Midbrain (tissue), 1 donor: Measurements from ENCODE around the gene GCC2.
"Not testable (repeated sequence)": the region's sequence is repeated elsewhere in the genome, so short reads cannot be mapped to it uniquely, and the experiment has no call there.

ENCODE experiments used
- DNase-seq: peaks from one replicate; lab custom pipeline; 2025; lab: John Stamatoyannopoulos, UW

The GCC2 gene

DNA sequence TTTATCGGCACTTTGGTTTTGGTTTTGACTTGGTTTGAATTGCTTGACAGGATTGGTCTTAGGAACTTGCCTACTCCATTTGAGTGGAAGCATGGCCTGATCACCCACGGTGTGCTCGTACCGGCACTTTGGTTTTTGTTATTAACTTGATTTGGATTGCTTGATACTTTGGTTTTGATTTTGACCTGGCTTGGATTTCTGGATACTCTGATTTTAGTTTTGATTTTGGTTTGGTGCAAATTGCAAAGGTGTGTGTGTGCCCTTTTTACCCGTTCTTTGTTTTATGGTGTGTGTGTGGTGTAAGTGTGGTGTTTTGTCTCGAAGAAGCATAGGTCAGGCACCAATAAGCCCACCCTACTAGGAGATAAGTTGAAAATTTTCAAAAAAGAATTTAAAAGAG is 75.7 kb downstream of the GCC2 start:
- not testable (repeated sequence) for DNase-seq

DNA sequence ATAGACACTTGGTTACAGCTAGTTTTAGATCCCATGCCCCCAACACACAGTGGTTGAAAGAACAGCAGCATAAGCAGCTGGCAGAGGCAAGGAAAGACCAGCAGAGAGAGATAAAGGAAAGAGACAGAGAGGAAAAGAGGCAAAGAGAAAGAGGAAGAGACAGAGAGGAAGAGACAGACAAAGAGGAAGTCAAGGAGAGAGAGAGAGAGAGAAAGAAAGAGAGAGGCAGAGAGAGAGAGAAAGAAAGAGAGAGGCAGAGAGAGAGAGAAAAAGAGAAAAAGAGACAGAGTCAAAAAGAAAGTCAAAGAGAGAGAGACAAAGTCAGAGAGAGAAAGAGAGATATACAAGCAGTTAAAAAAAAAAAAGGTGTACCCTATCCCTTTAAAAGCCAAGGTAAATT is 76.3 kb downstream of the GCC2 start:
- DNase-seq: not testable (repeated sequence)

GRCh38 chr2:108531674-108532055 is 82.7 kb downstream of the GCC2 start:
- no peak for DNase-seq

DNA sequence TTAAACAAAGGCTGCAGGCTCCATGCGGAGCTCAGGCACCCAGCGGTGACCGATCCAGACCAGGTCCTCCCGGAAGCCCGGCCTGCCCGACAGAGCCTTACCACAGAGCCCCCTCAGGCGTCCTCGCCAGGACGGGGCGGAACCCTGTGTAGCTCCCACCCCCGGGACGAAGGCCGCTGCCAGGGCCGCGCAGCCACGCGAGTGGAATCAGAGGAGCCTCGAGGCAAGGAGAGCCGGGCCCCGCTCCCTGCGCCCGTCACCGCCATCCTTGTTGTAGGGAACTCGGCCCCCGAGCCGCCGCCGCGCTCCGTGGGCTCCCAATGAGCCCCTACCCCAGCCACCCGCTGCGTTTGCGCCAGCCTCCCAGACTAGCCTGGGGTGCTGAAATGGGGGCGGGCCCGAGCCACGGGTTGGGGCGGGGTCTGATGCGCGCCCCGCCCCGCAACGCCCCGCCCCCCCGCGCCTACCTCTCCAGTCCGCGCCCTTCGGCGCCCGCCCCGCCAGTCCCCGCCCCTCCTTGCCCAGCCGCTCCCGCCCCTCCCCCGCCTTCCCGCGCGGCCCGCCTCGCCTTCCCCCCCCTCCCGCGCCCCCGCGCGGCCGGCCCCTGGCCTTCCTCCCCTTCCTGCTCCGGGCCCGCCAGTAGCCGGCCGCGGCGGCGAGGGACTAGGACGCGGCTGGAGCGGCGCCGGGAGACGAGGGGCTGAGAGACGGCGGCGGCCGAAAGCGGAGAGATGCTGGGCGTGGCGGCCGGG is 85.0 kb downstream of the GCC2 start, which contains the start of gene LIMS1:
LIMS1 (plus strand) TSS at position 639 of the 752 bp plus-strand sequence; CDS start at position 732, 93 bp downstream.
- DNase-seq: peak; percentile 87

DNA sequence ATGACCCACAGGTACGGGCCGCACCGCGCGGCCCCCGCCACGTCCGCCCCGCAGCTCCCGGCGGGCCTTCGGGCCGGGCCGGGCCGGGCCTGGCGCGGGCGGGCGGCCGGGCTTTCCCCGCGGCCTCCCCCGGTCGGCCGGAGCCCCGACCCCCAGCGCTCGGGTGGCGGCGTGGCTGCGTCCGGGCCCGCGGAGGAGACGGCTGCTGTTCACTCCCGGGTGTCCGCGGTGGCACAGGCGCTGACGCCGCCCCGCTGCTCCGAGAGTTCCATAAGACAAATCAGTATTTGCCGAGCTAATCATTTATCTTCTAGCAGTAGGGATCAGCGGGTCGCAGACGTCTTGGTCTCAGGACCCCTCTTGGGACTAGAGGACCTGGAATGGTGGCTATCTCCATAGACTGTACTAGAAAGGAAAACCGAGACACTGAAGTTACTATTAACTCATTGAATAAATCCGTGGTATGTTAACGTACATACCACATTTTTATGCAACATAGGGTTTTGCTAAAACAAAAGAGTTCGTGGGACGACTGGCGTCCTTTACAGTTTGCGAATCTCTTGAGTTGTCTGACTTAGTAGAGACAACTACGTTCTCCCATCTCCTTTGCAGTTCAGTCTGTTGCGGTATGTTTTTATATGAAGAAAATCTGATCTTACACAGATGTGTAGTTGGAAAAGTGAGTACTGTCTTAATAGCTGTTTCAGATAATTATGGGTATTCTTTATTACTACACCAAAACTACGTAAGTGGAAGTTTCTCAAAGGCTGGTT is 85.8 kb downstream of the GCC2 start:
- peak; percentile 62 for DNase-seq

- DNase-seq: peak; percentile 62
These were observed 86.3 kb downstream of the GCC2 start for GRCh38 chr2:108535357-108535631.

DNA sequence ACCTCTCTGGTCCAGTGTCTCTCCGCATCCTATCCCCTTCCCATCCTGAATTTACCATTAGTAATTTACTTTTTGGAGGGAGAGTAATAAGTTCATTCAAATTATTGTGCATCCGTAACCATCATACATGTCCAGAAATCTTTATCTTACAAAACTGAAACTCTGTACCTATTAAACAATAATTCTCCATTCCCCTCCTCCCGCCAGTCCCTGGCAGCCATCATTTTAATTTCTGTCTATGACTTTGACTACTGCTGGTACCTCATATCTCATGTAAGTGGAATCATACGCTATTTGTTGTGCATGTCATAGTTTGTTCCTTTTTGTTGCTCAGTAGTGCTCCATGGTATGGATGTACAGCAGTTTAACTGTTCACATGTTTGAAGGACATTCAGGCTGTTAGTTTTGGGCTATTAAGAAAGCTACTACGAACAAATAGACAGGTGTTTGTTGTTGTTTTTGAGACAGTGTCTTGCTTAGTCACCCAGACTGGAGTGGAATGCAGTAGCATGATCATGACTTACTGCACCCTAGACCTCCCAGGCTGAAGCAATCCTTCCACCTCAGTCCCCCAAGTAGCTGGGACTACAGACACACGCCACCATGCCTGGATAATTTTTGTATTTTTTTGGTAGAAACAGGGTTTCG is 87.3 kb downstream of the GCC2 start:
- DNase-seq: no peak

DNA sequence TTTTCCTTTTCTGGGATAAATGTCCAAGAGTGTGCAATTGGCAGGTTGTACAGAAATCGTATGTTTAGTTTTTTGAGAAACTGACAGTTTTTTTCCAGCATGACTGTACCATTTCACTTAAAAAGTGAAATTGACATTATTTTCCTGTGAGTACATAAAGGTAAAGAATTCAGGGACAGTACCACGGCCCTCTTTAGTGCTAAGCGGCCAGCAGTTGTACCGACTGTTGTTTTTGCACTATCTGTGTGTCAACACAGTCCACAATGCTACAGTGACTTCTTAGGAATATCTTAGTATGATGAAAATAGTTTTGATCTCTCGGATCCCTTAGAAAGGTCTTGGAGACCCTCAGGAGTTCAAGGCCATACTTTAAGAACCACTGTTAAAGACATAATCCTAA is 87.9 kb downstream of the GCC2 start:
- no peak for DNase-seq

GRCh38 chr2:108538000-108538625 is 89.1 kb downstream of the GCC2 start:
- DNase-seq: no peak

DNA sequence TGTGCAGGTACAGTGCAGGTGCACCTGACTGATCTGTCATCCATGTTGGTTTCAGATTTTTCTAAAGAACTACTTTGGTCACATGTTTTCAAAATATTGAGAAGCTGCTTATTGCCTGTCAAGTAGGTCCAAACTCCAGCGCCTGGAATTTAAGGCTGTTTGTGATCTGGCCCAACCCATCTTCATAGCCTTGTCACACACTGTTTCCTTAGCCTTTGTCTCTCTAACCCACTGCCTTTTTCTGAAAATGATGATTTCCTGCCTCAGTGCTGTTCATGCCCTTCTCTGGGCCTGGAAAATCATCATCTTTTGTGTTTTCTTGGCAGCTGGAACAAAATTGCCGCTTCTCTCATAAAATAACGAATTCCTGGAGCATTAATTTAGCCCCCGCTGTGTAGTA is 92.4 kb downstream of the GCC2 start:
- no peak for DNase-seq

- DNase-seq: no peak
These were observed 93.1 kb downstream of the GCC2 start for GRCh38 chr2:108542071-108542470.

- no peak for DNase-seq
These were observed 98.6 kb downstream of the GCC2 start for GRCh38 chr2:108547606-108548005.

DNA sequence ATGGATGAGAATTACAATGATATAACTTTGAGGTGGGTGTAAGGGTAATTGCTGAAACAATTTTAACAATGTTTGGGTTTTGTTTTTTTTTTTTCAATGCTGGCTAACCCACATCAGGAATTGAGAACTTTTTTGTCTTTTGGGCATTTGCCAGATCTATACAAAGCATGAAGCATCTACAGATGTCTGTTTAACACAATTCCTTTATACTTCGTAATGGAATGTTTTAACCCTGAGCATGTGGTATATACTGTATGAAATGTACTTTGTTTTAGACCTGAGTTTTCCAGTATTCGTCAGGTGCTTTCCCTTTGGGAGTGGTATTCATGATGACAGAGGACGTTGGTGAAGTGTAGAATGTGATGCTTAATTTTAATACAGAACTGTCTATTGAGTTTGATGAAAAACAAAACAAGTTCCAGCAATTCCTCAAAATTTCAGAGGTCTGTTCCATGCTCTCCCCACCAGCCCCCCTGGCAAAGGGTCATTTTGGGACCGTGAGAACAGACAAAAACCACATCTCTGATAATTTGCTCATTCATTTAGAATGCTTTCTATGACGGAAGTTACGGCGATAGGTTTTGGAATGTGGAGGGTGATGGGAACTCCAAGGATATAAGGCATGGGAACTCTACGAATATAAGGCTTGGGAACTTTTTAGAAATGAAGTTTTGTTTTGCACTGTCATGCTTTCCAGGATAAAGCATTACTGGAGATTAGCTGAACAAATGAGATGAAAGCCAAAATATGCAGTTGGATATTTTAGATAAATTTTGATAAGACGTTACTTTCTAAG is 99.4 kb downstream of the GCC2 start:
- no peak for DNase-seq

DNA sequence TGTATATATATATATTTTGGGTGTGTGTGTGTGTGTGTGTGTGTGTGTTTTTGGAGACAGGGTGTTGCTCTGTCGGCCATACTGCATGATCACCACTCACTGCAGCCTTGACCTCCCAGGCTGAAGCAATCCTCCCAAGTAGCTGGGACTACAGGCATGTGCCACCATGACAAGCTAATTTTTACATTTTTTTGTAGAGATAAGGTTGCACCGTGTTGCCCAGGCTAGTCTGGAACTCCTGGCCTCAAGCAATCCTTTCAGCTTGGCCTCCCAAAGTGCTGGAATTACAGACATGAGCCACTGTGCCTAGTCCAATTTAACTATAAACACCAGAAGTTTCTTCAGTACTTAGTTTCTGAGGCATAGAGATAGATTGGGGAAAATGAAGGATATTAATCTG is 103.6 kb downstream of the GCC2 start:
- DNase-seq: no peak

- DNase-seq: peak; percentile 37
These were observed 104.4 kb downstream of the GCC2 start for GRCh38 chr2:108553209-108553919.

GRCh38 chr2:108554528-108554927 is 105.5 kb downstream of the GCC2 start:
- no peak for DNase-seq

GRCh38 chr2:108555572-108555971 is 106.6 kb downstream of the GCC2 start:
- no peak for DNase-seq

DNA sequence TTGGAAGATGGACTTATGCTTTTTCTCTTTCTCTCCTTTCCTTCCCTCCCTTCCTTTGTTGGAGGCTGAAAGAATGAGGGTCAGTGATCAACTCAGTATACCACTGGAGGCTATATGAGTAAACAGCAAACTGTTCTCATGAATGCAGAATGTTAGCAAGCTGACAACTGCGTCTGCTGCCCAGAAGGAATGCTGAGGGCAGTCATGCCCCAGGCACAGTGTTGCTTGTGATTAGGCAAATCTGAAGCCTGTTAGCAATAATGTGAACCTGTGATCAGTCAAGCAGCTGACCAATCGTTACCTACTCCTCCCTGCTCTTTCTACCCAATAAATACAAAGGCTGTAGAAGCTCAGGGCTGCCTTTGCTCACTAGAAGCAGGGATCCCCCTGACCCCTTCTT is 107.6 kb downstream of the GCC2 start:
- DNase-seq: not testable (repeated sequence)
